ENCODE results near the gene SAPCD1.

- TF ChIP-seq CTCF (IDR thresholded peaks at IDR 0.05 in 2 of 3, conservative IDR thresholded peaks at IDR 0.05 in 1 of 3; ENCODE audit: borderline replicate concordance in 1 of 3, insufficient read depth in 1 of 3, low read depth in 2 of 3, low read length in 2 of 3): no peak
- no peak for TF ChIP-seq POLR2A (IDR thresholded peaks at IDR 0.05; ENCODE audit: borderline replicate concordance, extremely low read depth, insufficient read depth, insufficient read length)
- TF ChIP-seq ZBTB33 (IDR thresholded peaks at IDR 0.05; ENCODE audit: extremely low read depth, insufficient replicate concordance, low read length): no peak
- TF ChIP-seq ATF3 (IDR thresholded peaks at IDR 0.05): no peak
- TF ChIP-seq SRF (IDR thresholded peaks at IDR 0.05; ENCODE audit: low read depth): no peak
- no peak for TF ChIP-seq EZH2 (IDR thresholded peaks at IDR 0.05)
- no peak for TF ChIP-seq ZNF274 (IDR thresholded peaks at IDR 0.05; ENCODE audit: low read depth, low read length)
- TF ChIP-seq POLR2AphosphoS5 (IDR thresholded peaks at IDR 0.05; ENCODE audit: low read depth, low read length): no peak
- TF ChIP-seq EGR1 (IDR thresholded peaks at IDR 0.05; ENCODE audit: low read depth): no peak
- TF ChIP-seq RAD21 (IDR thresholded peaks at IDR 0.05; ENCODE audit: low read depth): no peak
Observed at GRCh38 chr6:31778999-31779885, 16.8 kb downstream of the SAPCD1 start.

Measured in HCT116 (cell line).